Activated CD4-positive, alpha-beta T cell treated with anti-CD3 and anti-CD28 coated beads, Interleukin-2, Interleukin-4, amounts not matched to agents 100 ng/mL and 50 ng/mL, durations not matched to agents 16 hours and 8 hours (primary cell): ENCODE data around the gene UBD.

Experiments used
- DNase-seq: peaks from one replicate; pipeline ENCODE4 v3.0.0-alpha.2; 2020; ENCODE audit warnings: low spot score

The UBD gene

DNA sequence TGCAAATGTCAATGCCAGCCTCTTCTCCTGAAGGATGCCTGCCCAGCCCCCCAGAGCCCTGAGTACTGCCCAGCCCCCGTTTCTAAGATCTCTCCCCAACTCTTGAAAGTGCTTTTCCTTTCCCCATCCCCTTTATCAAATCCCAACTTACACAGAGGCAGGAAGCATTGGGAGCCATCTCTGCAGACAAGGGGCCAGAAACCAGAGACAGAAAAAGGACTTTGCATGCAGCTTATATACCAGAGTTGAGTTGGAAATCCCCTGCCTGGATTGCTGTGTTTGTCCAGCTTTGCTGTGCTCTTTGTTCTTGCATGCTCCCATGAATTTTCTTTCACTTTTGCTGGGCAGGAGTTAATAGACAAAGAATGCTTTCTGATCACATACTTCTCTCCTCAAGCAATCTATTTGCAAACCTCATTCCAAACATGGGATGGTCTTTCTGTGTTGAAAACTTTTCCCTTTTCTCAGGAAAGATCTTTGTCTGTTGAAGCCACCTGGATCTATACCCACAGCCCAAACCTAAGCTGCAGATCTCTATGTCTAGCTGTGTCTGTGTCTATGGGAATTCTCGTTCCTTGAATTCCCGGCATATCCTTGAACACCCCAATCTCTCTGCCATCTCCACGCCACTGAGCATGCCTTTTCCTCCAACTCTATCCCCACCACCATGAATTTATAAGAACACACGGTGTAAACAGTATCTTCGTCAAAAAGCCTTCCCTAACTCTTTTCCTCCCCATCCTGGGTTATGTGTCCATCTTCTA, at the start of gene UBD:
UBD (minus strand) TSS at position 209 of the 764 bp plus-strand sequence; CDS start at position 178, 31 bp downstream.
- DNase-seq, result no peak

DNA sequence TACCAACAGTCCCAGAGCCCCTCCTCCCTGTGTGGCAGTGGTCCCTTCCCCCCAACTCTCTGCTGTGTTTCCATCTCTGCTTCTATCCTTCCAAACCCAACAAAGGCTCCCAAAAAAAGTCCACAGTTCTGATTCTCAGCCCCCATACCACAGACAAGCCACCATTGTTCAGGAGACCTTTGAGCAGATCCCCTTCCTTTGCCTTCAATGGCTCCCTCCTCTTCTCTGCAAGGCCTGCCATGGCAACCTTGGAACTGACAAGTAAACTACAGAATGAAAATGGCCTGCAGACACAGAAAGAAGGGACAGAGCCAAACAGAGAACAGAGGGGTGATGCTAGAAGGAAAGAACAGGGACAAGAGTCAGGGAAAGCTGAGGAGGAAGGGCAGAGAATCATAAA, 48.6 kb upstream of the UBD start:
- no peak for DNase-seq

DNA sequence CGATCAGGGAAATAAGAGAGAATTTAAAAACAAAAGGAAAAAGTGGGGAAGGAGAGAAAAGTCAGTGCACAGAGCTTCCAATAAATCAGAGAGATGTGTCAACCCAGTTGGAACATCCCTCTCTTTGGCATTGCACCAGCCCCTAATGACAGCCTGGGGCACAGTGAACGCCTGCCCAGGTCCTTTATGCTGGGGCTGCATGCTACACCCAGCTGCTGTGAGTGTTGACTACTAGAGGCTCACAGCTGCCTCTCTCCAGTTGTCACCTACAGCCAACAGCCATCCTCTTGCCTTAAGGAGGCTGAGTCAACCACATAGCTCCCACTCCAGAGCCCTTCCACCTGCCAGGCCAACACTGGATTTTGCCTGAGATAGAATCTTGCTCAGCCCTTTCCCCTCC, 44.4 kb upstream of the UBD start:
- DNase-seq, result no peak

DNA sequence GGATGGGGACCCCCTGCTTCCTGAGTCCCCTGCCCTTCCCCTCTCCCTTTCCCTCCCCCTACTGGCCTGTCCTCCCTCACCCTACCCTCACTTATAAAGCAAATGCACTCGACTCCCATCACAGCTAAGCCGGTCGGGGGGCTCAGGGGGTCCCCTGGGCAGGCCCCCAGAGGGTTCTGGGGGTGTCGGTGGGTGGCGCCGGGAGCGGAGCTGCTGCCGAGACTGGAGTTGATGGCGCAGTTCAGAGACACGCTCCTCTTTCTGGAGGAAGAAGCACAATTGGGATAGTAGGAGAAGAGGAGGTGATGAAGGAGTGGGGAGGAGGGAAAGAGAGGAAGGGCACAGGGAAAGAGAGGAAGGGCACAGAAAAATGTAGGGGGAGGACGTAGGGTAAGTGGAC, 43.9 kb upstream of the UBD start:
- DNase-seq, result no peak

DNA sequence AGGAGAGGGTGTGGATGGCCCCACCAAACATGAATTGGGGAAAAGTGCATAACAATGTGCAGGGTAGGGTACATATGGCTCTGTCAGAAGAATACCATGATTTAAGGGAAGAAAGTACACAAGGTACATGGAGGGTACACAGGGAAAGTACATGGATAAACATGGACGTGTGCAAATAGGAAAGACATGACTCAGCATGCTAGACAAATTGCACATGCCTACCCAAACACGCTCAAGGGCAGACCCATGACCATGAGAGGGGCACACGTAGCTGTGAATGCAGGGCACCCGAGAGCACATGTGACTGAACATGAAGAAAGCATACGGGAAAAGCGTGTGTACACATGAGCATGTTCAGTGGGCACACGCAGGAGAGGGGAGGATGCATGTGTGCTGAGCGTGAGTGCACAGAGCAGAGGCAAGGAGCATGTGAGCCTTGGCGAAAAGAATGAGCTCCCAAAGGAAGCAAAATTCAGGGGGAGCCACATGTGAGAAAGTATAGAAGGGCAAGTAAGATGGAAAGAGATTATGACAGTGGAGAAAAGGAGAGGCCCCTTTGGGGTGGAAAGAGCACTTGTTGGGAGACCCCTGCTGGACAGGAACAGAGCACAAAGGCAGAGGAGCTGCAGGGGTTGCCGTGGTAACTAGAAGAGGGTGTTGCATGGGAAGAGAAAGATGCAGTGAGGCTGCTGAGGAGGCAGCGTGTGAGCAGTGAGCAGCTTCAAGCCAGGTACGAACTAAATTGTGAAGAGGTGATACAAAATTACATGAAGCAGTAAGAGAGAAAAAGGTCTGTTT, 43.2 kb upstream of the UBD start:
- peak; percentile 6 for DNase-seq

DNA sequence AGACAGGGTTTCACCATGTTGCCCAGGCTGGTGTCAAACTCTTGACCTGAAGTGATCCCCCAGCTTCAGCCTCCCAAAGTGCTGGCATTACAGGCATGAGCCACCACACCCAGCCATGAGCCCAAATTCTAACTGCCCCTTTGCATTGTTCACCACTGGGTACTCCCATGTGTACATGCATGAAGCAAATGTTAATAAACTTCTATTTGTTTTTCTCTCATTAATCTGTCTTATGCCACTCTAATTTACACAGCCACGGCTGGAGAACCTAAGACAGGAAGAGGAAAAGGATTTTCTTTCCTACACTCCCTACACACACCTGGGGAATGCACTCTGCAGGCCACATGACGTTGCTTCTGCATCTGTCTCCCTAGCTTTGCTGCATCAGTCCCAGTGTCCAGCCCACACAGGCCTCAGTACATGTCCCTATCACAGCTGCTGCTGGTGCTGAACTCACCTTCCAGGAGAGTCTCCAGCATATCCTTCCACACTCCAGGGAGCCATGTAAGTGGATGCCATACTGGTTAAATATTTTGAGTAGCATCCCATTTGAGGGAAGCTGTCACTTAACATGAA, 38.7 kb upstream of the UBD start:
- DNase-seq, result no peak

DNA sequence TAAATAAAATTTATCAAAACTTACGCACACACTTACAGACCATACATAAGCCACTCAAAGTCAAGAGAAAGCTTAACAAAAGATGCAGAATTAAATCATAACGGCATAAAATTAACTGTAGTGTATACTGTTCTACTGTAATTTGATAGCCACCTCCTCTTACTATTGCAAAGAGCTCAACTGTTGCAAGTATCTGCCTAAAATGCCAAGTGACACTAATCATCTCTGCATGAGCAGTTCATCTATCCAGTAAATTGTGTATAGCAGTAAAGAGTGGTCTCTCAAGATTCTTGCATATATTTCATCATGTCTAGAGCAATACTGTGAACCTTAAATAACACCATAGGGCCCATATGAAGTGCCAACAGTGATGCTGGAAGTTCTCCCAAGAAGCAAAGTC, 37.7 kb upstream of the UBD start:
- no peak for DNase-seq

DNA sequence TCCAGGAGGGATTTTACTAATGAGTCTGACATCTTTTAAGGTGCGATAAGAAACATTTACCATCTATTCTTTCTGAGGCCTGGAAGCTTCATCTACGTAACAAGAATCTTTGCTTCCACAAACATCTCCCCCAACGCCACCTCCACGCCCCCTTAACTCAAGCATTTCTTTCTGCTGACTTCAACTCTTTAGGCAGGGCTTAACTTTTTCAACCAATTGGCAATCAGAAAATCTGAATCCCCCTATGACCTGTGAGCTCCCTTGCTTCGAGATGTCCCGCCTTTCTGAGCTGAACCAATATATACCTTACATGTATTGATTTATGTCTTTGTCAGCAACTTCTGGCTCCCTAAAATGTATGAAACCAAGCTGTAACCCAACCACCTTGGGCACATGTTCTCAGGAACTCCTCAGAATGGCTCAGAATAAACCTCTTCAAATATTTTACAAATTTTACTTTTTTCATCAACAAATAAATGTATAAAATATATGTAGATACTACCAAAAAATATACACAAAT, 36.9 kb upstream of the UBD start:
- DNase-seq, result no peak

DNA sequence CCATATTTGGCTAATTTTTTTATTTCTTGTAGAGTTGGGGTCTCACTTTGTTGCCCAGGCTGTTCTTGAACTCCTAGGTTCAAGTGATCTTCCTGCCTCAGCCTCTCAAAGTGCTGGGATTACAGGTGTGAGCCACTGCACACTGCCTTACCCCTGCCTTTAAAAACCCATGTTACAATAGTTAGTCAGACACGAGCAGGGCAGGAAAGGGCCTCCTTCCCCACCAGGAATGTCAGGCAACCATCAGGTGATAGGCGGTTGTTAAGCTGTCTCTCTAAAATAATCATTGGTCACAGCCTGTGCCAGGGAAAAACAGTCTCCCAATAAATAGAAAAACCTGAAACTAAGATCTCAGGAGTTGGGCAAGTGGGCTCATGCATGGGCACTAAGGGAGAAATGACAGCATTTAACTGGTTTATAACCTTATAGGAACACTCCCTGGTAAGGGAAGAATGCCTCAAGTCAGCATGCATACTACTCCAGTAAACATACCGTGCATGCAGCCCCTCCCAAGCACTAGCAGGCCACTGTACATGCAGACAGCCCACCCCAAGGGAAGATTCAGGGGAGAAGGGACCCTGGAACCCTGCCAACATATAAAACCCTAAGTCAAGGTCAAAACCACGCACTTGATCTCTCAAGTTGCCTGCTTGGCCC, 33.8 kb upstream of the UBD start:
- DNase-seq, result no peak

DNA sequence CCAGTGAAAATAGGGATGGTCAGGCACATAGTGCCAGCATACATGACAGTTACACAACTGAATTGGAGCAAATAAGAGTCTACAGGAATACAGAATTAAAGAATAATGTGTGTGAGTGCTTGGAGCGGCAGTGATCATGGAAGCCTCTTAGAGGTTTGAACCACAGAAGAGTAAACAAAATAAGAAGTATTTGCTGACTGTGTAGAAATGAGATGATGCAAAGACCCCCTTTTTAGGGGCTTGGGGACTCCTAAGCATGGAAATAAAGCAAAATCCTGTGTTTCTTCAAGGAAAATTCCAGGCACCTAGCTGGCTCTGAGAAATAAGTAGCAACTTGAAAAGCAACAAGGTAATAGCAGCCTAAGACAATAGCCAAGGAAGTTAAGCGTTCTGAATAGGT, 32.1 kb upstream of the UBD start:
- DNase-seq, result no peak

DNA sequence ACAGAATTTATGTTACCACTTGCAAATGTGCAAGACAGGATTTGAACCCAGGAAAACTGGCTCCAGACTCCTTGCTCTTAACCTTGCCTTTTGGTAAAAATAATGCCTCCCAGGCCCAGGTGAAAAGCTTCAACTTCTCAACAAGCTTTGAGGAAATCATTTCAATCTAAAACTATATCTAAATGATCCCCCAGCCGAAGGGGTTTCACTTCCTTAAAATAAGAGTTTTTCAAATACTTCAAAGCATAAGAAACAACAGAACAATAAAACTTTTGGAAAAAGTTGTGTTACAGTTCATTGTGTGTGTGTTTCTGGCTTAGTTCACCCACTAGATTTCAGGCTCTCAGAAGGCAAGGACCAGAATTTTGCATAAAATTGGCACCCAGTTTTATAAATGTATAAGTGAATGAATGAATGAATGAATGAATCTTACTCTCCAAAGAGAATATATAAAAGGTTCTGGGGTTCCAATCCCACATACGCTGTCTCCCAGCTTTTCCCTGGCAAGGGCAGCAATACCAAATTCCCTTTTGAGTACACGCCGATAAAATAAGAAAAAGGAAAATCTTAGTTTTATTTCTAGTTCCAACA, 30.8 kb upstream of the UBD start:
- no peak for DNase-seq

DNA sequence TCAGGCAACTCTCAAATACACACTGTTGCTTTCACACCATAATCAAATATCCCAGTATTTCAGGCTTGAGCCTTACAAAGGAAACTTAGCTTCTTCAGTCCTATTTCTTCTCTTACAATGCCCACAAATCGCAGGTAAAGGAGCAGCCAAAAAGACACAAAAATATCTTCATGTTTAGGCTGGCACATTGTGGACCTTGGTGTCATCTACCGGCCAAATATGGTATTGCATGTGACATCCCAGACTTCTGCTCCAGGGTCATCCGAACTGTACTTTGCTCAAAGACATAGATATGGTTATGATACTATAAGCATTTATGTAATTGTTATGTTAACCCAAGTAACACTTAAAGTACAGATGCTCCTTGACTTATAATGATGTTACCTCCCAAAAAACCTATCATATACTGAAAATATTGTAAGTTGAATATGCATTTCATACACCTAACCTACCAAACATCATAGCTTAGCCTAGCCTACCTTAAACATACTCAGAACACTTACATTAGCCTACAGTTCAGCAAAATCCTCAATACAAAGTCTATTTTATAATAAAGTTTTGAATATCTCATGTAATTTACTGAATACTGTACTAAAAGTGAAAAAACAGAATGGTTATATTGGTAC, 30.0 kb upstream of the UBD start:
- peak; percentile 62 for DNase-seq

DNA sequence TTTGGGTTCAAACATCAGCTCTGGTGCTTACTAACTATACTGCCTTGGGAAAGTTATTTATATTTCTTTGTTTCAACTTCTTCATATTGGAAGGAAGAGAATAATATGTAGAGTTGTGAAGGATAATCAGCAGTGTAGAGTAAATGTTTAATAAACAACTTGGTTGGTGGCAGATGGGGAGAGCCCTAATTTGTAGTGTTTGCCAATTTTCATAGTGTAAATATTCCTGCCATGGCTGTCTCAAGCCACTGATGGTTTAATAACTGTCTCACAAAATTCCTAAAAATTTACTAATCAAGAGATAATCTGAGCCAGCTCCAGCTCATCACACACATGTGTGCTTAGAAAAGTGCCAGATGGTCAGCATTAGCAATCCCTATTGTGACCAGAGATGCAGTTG, 25.3 kb upstream of the UBD start, which contains the start of gene OR2H2:
OR2H2 (plus strand) TSS at position 301 of the 400 bp plus-strand sequence. CDS start 2,824 bp downstream, outside the sequence.
- no peak for DNase-seq

DNA sequence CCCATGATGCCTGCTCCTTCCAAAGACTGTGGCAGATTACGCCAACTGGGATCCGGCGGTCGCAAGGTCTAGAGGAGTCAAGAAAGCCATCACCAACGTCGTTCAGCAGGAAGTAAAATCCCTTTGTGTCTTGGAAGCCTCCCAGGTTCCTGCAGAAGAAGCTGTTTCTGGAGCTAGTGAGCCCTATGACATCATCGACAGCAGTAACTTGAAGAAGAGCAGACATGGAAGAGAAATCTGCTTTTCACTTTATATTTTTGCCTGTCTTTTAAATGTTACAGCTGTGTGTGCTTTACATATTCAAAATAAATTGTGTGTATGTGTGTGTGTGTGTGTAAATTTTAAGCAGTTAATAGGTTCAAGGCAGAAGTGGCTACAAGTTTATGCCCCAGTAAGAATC, 18.0 kb upstream of the UBD start:
- no peak for DNase-seq

DNA sequence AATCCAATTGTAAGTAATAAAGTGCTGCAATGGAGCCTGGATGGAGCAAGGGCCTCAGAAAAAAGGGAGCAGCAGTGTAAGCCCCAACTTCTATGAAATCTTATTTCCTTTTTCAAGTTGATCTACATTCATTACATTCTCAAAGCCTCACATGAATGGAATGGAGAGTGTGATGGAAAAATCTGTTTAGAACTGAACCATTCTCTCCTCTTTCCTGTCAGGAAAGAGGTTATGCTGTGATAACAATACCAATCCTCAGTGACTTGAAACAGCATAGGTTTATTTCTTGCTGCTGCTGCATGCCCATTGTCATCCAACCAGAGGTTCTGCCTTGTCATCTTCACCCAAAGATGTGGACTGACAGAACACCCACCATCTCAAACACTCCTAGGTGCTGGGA, 16.5 kb upstream of the UBD start:
- no peak for DNase-seq

DNA sequence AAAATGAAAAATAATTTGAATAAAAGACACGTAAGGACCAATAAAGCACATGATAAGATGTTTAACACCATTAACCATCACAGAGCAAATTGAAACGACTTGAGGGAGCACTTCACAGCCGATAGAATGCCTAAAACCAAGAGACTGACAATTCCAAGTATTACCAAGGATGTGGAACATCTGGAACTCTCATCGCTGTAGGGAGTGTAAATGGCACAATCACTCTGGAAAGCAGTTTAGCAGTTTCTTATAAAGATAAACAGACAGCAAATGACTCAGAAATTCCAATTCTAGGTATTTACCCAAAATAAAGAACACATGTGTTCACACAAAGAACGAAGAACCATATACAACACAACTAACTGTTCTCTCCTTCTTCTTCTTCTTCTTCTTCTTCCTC, 8.5 kb upstream of the UBD start:
- no peak for DNase-seq

DNA sequence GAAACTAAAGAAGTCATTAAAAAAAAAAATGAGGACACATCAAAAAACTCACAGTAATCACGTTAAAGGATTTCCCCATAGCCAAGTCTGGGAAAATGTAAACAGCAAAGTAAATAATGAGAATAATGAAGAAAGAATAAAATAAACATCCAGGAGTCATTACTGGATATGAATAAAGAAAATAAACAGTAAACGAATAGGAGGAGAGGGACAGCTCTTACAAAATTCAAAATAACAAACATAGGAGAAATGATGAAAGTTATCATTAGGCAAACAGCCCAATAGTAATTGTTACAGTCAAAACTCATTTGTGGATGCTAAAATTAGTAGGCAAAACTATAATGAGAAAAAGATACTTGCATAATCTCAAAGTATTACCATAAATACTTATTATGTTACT, 8.0 kb upstream of the UBD start:
- DNase-seq, result no peak

DNA sequence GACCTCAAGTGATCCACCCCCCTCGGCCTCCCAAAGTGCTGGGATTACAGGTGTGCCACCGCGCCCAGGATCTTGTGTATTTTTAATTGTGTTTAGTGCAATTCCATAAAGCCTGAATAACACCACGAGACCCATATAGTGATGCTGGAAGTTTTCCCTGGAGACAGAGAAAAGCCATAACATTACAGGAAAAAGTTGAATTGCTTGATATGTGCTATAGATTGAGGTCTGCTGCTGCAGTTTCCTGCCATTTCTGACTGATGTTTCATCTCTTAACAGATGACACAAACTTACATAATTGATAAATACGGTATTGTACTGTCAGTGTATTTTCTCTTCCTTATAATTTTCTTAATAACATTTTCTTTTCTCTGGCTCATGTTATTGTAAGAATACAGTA, 7.3 kb upstream of the UBD start:
- no peak for DNase-seq

DNA sequence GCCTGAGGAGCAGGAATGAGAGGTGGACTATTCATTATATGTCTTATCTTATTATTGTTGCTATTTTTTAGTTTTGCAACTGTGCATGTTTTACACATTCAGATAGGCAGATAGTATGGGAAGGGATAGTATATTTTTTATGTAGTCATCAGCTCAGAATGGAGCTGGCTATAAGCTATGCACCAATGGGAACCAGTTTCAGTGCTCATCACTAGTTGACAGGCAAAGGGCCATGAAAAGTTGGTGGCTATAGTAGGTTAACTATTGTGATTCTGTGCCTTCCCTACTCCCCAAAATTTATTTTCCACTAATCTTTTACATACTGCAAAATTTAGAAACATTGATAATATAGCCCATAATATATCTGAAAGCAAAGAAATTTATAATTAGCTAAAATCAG, 5.3 kb upstream of the UBD start:
- no peak for DNase-seq

DNA sequence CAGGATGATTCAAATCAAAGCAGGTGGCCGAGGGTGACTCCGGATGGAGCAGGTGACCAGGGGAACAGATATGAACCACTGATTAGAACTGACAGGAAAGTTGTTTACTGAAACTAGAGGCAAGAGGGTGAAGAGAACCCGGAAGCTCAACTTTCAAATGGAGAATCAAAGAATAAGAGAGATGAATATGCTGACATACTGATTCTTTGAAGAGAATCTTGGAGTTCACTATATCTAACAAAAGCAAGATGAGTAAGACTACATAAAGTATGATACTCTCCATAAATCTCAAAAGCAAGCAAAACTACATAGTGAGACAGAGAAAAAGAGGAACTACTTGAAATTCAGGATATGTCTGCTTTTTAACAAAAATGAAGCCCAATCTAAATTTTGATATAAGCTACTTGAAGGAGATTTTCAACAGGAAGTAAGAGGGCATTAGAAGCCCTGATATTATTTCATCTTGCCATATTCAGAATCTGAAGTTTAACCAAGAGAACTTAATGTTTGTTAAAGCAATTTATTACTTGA, 4.0 kb upstream of the UBD start:
- DNase-seq, result no peak

DNA sequence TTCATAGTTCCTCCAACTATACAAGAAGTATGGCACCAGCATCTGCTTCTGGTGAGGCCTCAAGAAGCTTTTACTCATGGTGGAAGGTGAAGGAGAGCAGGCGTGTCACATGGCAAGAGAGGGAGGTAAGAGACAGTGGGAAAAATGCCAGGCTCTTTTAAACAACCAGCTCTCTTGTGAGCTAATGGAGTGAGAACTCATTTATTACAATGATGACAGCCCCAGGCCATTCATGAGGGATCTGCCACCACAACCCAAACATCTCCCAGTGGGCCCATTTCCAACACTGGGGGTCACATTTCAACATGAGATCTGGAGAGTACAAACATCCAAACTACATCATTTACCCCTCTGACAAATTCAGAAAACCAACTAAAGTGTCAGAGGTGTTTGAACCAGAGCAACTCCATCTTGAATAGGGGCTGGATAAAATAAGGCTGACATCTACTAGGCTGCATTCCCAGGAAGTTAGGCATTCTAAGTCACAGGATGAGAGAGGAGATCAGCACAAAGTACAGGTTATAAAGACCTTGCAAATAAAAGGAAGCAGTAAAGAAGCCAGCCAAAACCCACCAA, 2.2 kb upstream of the UBD start:
- DNase-seq, result no peak
